Right atrium auricular region (tissue), 2 donors: ENCODE measurements around the gene AP3S2. TPM values are rescaled to one million over a fixed set of nuclear protein-coding genes. Genes with fewer than 3 reads are reported as not detected.

ENCODE experiments used
- DNase-seq: peaks from one replicate; pipeline ENCODE4 v3.0.0-alpha.2; 2019; ENCODE audit warnings: low spot score
- H3K27ac ChIP-seq, 2 donors: fragments of 200-600 bp; sonication (generic); 1 replicate in 1 of 2; 2 replicates in 1 of 2; pipeline ENCODE4 v1.5.1; 2016 to 2019
- H3K27me3 ChIP-seq, 2 donors: fragments of 200-600 bp; sonication (generic); one replicate each; pipeline versions ENCODE4 v1.5.1 to v1.6.0; 2017 to 2019
- H3K36me3 ChIP-seq: fragments of 200-600 bp; sonication (generic); one replicate; pipeline ENCODE4 v1.5.1; 2016
- H3K4me1 ChIP-seq, 2 donors: fragments of 200-600 bp; sonication (generic); one replicate each; pipeline versions ENCODE4 v1.5.1 to v1.6.0; 2017 to 2019
- H3K4me3 ChIP-seq, 2 donors: fragments of 200-600 bp; sonication (generic); 1 replicate in 1 of 2; 2 replicates in 1 of 2; pipeline ENCODE4 v1.5.1; 2017 to 2019; ENCODE audit warnings: mild to moderate bottlenecking in 1 of 2, moderate library complexity in 1 of 2
- H3K9me3 ChIP-seq, 2 donors: fragments of 200-600 bp; sonication (generic); one replicate each; pipeline ENCODE4 v1.5.1; 2019
- CTCF ChIP-seq, 2 donors: fragments of 200-600 bp; sonication (generic); IDR thresholded peaks; one replicate each; pipeline ENCODE4 v1.5.1; 2019; ENCODE audit warnings: antibody characterized with exemption in 2 of 2
- total RNA-seq, 2 donors: library from RNA; depleted of rRNA; stranded (reverse); fragments of >200 nt; gene quantifications; one replicate each; pipeline ENCODE4 v1.1.0, GENCODE V29; 2016

Gene AP3S2
- total RNA-seq, 2 donors from 2014 or later, result 42.1 to 65.9 TPM

- TF ChIP-seq CTCF (IDR thresholded peaks at IDR 0.05), result no peak
- H3K27me3 ChIP-seq, result no peaks in the 10 kb centered on the region
- no peak overlapping the region for H3K4me3 ChIP-seq
- no peaks in the 10 kb centered on the region for H3K4me1 ChIP-seq
- DNase-seq, result no peak
- no peak overlapping the region for H3K27ac ChIP-seq
- H3K36me3 ChIP-seq, result no peaks in the 10 kb centered on the region
- no peaks in the 10 kb centered on the region for H3K9me3 ChIP-seq
Measured at GRCh38 chr15:89936051-89936785, 42.4 kb upstream of the AP3S2 start.

DNA sequence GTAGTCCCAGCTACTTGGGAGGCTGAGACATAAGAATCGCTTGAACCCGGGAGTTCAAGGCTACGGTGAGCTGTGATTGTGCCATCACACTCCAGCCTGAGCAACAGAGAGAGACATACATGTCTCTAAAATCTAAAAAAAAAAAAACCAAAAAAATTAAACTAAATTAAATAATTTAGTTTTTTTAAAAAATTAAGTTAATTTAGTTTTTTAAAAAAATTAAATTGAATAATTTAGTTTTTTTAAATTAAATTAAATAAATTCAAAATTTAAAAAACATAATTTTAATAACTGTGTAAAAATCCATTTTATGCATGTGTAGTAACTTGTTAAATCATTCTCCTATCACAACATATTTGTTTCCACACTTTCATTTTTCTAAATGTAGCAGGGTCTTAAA, 39.1 kb upstream of the AP3S2 start:
- DNase-seq, result no peak
- Histone ChIP-seq H3K27me3 (no peaks in the 10 kb centered on the region), H3K36me3 (no peaks in the 10 kb centered on the region), H3K9me3 (no peaks in the 10 kb centered on the region), H3K4me3 (no peak overlapping the region), H3K27ac (no peak overlapping the region), H3K4me1 (no peaks in the 10 kb centered on the region)
- TF ChIP-seq CTCF (IDR thresholded peaks at IDR 0.05), result no peak

GRCh38 chr15:89928421-89928820, 34.6 kb upstream of the AP3S2 start:
- Histone ChIP-seq H3K9me3 (no peaks in the 10 kb centered on the region), H3K27ac (no peak overlapping the region), H3K27me3 (no peaks in the 10 kb centered on the region), H3K36me3 (no peaks in the 10 kb centered on the region), H3K4me1 (no peaks in the 10 kb centered on the region), H3K4me3 (no peak overlapping the region)
- TF ChIP-seq CTCF (IDR thresholded peaks at IDR 0.05), result no peak
- no peak for DNase-seq

GRCh38 chr15:89926158-89926557, 32.4 kb upstream of the AP3S2 start:
- no peak overlapping the region for H3K27ac ChIP-seq
- no peaks in the 10 kb centered on the region for H3K36me3 ChIP-seq
- no peaks in the 10 kb centered on the region for H3K9me3 ChIP-seq
- no peak for TF ChIP-seq CTCF (IDR thresholded peaks at IDR 0.05)
- no peak overlapping the region for H3K4me3 ChIP-seq
- no peaks in the 10 kb centered on the region for H3K27me3 ChIP-seq
- no peak for DNase-seq
- no peaks in the 10 kb centered on the region for H3K4me1 ChIP-seq

GRCh38 chr15:89917442-89918101, 23.8 kb upstream of the AP3S2 start:
- no peaks in the 10 kb centered on the region for H3K9me3 ChIP-seq
- no peak for DNase-seq
- H3K4me3 ChIP-seq, result no peak overlapping the region
- H3K36me3 ChIP-seq, result no peaks in the 10 kb centered on the region
- no peak for TF ChIP-seq CTCF (IDR thresholded peaks at IDR 0.05)
- peaks cover 0 to 8% of the 10 kb centered on the region in 2 donors for H3K4me1 ChIP-seq
- H3K27ac ChIP-seq, result no peak overlapping the region
- no peaks in the 10 kb centered on the region for H3K27me3 ChIP-seq
